Parathyroid adenoma (tissue), 2 donors: ENCODE data around the gene SCGB3A1.

ENCODE experiments used
- H2AFZ ChIP-seq: fragments of 300-600 bp; sonication (generic); one replicate; pipeline ENCODE4 v1.7.0; 2017; ENCODE audit warnings: antibody characterized with exemption, mild to moderate bottlenecking
- H3K27ac ChIP-seq: fragments of 300-600 bp; sonication (generic); one replicate; pipeline ENCODE4 v1.7.0; 2017
- H3K27me3 ChIP-seq: fragments of 300-600 bp; sonication (generic); one replicate; pipeline ENCODE4 v1.7.0; 2017; ENCODE audit warnings: low read length; ENCODE audit not compliant: control insufficient read depth, insufficient read depth
- H3K36me3 ChIP-seq: fragments of 300-600 bp; sonication (generic); one replicate; pipeline ENCODE4 v1.7.0; 2017; ENCODE audit warnings: low read length; ENCODE audit not compliant: control insufficient read depth, insufficient read depth
- H3K4me1 ChIP-seq: fragments of 300-600 bp; sonication (generic); one replicate; pipeline ENCODE4 v1.7.0; 2017; ENCODE audit warnings: control low read depth
- H3K4me2 ChIP-seq: fragments of 300-600 bp; sonication (generic); one replicate; pipeline ENCODE4 v1.7.0; 2017; ENCODE audit warnings: low read length
- H3K4me3 ChIP-seq: fragments of 300-600 bp; sonication (generic); one replicate; pipeline ENCODE4 v1.7.0; 2017; ENCODE audit warnings: low read depth, low read length
- H3K79me2 ChIP-seq: fragments of 300-600 bp; sonication (generic); one replicate; pipeline ENCODE4 v1.7.0; 2017; ENCODE audit warnings: control low read depth
- H3K9ac ChIP-seq: fragments of 300-600 bp; sonication (generic); one replicate; pipeline ENCODE4 v1.7.0; 2017; ENCODE audit warnings: mild to moderate bottlenecking
- H3K9me3 ChIP-seq: fragments of 300-600 bp; sonication (generic); one replicate; pipeline ENCODE4 v1.7.0; 2017; ENCODE audit warnings: low read length; ENCODE audit not compliant: control insufficient read depth
- CTCF ChIP-seq: fragments of 300-600 bp; sonication (generic); IDR thresholded peaks from one replicate; pipeline ENCODE4 v1.7.0; 2017; ENCODE audit warnings: antibody characterized with exemption, mild to moderate bottlenecking
- donor health status: primary hyperparathyroidism.

Gene SCGB3A1

GRCh38 chr5:180591311-180591887 is at the start of gene SCGB3A1:
TSS of gene SCGB3A1 (minus strand) at chr5:180591499. CDS start at chr5:180591462, 37 bp downstream.
- TF ChIP-seq CTCF, result no peak
- H3K27ac ChIP-seq, result no peak within 1 kb of the TSS
- H3K4me3 ChIP-seq, result no peak within 1 kb of the TSS
- H3K79me2 ChIP-seq, result no peaks in the 10 kb centered on the region
- no peaks in the 10 kb centered on the region for H3K9me3 ChIP-seq
- H3K4me2 ChIP-seq, result peak within 1 kb of the TSS; percentile 52
- peaks cover 4% of the 10 kb centered on the region for H3K4me1 ChIP-seq
- H2AFZ ChIP-seq, result peak within 1 kb of the TSS; percentile 17
- H3K27me3 ChIP-seq, result no peaks in the 10 kb centered on the region
- no peak within 1 kb of the TSS for H3K9ac ChIP-seq
- H3K36me3 ChIP-seq, result no peaks in the 10 kb centered on the region

GRCh38 chr5:180640611-180640860 is 49.2 kb upstream of the SCGB3A1 start:
- no peak overlapping the region for H3K4me2 ChIP-seq
- H2AFZ ChIP-seq, result no peak overlapping the region
- TF ChIP-seq CTCF, result no peak
- no peaks in the 10 kb centered on the region for H3K36me3 ChIP-seq
- no peaks in the 10 kb centered on the region for H3K9me3 ChIP-seq
- no peak overlapping the region for H3K27ac ChIP-seq
- H3K4me3 ChIP-seq, result no peak overlapping the region
- no peaks in the 10 kb centered on the region for H3K4me1 ChIP-seq
- H3K79me2 ChIP-seq, result no peaks in the 10 kb centered on the region
- H3K9ac ChIP-seq, result no peak overlapping the region
- no peaks in the 10 kb centered on the region for H3K27me3 ChIP-seq

- no peak overlapping the region for H3K9ac ChIP-seq
- H3K9me3 ChIP-seq, result no peaks in the 10 kb centered on the region
- no peaks in the 10 kb centered on the region for H3K4me1 ChIP-seq
- H3K36me3 ChIP-seq, result no peaks in the 10 kb centered on the region
- H3K27ac ChIP-seq, result no peak overlapping the region
- no peak for TF ChIP-seq CTCF
- no peaks in the 10 kb centered on the region for H3K79me2 ChIP-seq
- no peak overlapping the region for H2AFZ ChIP-seq
- H3K27me3 ChIP-seq, result no peaks in the 10 kb centered on the region
- H3K4me3 ChIP-seq, result no peak overlapping the region
- H3K4me2 ChIP-seq, result no peak overlapping the region
Measured at GRCh38 chr5:180639741-180640610, 48.7 kb upstream of the SCGB3A1 start.

GRCh38 chr5:180639287-180639686 is 48.0 kb upstream of the SCGB3A1 start:
- TF ChIP-seq CTCF, result no peak
- no peak overlapping the region for H3K9ac ChIP-seq
- no peak overlapping the region for H3K4me2 ChIP-seq
- H3K27me3 ChIP-seq, result no peaks in the 10 kb centered on the region
- H3K36me3 ChIP-seq, result no peaks in the 10 kb centered on the region
- no peak overlapping the region for H2AFZ ChIP-seq
- H3K27ac ChIP-seq, result no peak overlapping the region
- no peaks in the 10 kb centered on the region for H3K9me3 ChIP-seq
- H3K4me1 ChIP-seq, result no peaks in the 10 kb centered on the region
- no peak overlapping the region for H3K4me3 ChIP-seq
- H3K79me2 ChIP-seq, result no peaks in the 10 kb centered on the region
